ENCODE data around the gene BRD3. TPM values are rescaled to one million over a fixed set of nuclear protein-coding genes. Genes with fewer than 3 reads are reported as not detected.
A peak's percentile ranks its signal among the peaks of the same experiment; 100 is the strongest.
"Not testable (repeated sequence)": the region's sequence is repeated elsewhere in the genome, so short reads cannot be mapped to it uniquely, and the experiment has no call there.

Gene BRD3
- total RNA-seq, 4 donors from 2014 or later, result 13.7 to 39.9 (median 18.7) TPM

DNA sequence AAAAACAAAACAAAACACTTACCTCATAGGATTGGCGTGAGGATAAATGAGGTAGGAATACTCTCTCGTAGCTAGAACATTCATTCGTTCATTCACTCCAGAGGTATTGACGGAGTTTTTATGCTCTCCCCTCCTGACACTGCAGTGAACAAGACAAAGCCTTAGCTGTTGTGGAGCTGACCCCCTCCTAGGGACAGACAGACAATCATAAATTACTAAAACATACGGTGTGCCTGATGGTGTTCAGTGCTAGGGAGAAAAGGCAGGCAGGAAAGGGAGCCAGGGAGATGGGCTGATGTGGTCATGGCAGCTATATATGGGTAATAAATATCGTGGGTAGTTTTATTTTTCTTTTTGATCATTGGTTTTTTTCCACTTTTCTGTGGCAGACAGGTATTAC, 5.7 kb upstream of the BRD3 start:
- no peak for ATAC-seq (ENCODE audit: low FRiP score)
- TF ChIP-seq, protein P1, sequence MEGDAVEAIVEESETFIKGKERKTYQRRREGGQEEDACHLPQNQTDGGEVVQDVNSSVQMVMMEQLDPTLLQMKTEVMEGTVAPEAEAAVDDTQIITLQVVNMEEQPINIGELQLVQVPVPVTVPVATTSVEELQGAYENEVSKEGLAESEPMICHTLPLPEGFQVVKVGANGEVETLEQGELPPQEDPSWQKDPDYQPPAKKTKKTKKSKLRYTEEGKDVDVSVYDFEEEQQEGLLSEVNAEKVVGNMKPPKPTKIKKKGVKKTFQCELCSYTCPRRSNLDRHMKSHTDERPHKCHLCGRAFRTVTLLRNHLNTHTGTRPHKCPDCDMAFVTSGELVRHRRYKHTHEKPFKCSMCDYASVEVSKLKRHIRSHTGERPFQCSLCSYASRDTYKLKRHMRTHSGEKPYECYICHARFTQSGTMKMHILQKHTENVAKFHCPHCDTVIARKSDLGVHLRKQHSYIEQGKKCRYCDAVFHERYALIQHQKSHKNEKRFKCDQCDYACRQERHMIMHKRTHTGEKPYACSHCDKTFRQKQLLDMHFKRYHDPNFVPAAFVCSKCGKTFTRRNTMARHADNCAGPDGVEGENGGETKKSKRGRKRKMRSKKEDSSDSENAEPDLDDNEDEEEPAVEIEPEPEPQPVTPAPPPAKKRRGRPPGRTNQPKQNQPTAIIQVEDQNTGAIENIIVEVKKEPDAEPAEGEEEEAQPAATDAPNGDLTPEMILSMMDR (IDR thresholded peaks at IDR 0.05), result no peak
- DNase-seq (ENCODE audit: low spot score), result no peak

GRCh38 chr9:134072683-134073082, 4.9 kb upstream of the BRD3 start:
- not testable (repeated sequence) for ATAC-seq (ENCODE audit: low FRiP score); DNase-seq (ENCODE audit: low spot score)

GRCh38 chr9:134071149-134071548, 3.3 kb upstream of the BRD3 start:
- TF ChIP-seq, protein P1 (IDR thresholded peaks at IDR 0.05), result no peak
- ATAC-seq (ENCODE audit: low FRiP score) (no peak), DNase-seq (ENCODE audit: low spot score) (no peak)

GRCh38 chr9:134069480-134070399, 1.9 kb upstream of the BRD3 start:
- TF ChIP-seq, protein P1 (IDR thresholded peaks at IDR 0.05), result no peak
- DNase-seq (ENCODE audit: low spot score) (no peak), ATAC-seq (ENCODE audit: low FRiP score) (no peak)

DNA sequence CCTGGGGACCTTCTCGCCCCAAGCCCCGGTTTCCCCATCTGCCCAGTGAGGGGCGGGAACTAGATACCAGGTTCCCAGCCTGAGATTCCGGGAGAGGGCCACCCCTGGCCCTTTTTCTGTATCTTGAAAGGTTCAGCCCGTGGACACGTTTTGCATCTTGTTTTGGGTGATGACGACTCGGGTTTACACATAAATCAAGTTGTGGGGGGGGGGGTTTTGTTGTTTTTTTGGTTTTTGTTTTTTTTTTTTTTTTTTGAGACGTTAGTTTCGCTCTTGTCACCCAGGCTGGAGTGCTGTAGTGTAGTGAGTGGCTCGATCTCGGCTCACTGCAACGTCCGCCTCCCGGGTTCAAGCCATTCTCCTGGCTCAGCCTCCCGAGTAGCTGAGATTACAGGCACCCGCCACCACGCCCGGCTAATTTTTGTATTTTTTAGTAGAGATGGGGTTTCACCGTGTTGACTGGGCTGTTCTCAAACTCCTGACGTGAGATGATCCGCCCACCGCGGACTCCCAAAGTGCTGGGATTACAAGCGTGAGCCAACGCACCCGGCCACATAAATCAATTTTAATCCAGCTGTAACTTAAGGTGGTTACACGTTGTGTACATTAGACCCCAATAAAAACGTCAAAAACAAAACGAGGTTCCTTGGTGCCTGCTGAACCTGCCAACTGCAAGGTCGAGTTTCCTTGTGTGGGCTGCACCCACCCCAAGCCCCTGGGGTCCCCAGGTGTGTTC, 1.1 kb upstream of the BRD3 start:
- TF ChIP-seq, protein P1 (IDR thresholded peaks at IDR 0.05), result no peak
- no peak for DNase-seq (ENCODE audit: low spot score)
- no peak for ATAC-seq (ENCODE audit: low FRiP score)

DNA sequence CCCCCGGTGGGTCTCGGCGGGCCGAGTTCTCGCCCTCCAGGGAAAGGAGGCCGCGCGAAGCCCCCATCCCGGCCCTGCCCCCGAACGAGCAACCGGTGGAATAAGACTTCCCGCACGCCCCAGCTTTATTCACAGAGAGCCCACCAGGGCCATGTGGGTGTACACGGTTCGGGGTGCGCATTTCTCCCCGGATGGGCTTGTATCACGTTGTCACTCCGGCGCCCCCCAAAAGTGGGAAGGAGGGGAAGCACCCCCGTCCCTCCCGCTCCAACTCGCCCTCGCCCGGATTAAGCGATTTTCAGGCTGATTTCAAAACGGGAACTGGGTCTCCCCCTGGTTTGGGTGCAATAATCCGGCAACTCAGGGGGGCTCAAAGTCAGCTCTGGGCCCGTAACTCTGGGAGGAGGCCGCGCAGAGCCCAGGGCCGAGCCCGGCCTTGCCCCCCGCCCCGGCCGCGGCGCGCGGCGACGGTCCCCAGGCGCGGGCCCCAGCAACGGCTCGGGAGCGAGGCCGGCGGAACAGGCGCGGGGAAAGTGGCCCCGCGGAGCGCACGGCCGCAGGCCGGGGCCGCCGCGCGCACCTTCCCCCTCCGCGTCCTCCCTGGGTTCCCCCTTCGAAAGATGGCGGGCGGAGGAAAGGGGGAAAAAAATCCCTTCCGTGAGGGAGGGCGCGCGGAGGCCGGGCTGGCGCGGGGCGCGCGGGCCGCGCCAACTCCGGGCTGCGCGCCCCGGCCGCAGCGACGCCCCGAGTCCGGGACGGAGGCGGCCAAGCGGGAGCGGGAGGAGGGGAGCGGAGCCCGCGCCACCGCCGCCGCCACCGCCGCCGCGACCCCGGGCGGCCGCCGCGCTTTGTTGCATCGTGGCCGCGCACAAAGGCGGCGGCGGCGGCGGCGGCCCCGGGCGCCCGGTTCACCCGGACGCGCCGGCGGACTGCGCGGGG, 644 bp downstream of the BRD3 start:
- no peak for DNase-seq (ENCODE audit: low spot score)
- peak; percentile 8 for ATAC-seq (ENCODE audit: low FRiP score)

More for the DNA sequence above, 644 bp downstream of the BRD3 start:
- TF ChIP-seq, protein P1 (IDR thresholded peaks at IDR 0.05), result no peak

All from omental fat pad (tissue), 4 donors.